ENCODE data around the gene GTPBP10.

GRCh38 chr7:90402785-90403173 lies 56.3 kb downstream of the GTPBP10 start:
- TF ChIP-seq CTCF (IDR thresholded peaks at IDR 0.05; ENCODE audit: borderline replicate concordance, extremely low read depth, low read length, poor library complexity, severe bottlenecking) (no peak), EZH2 (IDR thresholded peaks at IDR 0.05; ENCODE audit: borderline replicate concordance, low read depth, low read length, severe bottlenecking) (no peak)
